Stimulated activated CD8-positive, alpha-beta memory T cell treated with anti-CD3 and anti-CD28 coated beads, Interleukin-4, amount 100 ng/mL, for 24 hours (primary cell): ENCODE data around the gene ARFIP1.
"Not testable (repeated sequence)": the region's sequence is repeated elsewhere in the genome, so short reads cannot be mapped to it uniquely, and the experiment has no call there.

Experiments used
- DNase-seq: peaks from one replicate; pipeline ENCODE4 v3.0.0-alpha.2; 2020; ENCODE audit warnings: low read depth

The ARFIP1 gene

GRCh38 chr4:152847376-152847775 lies 67.6 kb downstream of the ARFIP1 start:
- no peak for DNase-seq

DNA sequence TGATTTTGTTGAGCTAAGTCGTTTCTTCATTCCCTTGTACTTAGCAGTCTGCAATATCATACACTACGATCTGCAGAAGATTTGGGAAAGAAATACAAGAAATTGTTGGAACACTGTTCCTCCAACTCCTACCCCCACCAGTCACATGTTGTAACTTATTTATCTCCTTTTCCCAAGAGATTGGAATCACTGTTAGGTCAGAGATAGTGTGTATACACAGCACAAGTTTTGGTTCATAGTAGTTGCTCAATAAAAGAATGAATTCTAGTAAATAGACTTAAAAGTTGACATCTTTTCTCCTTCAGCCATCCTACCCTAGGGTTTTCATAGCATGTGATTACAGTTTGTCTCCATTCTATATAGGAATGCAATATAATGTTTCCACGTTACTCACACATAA lies 68.8 kb downstream of the ARFIP1 start:
- DNase-seq = no peak

DNA sequence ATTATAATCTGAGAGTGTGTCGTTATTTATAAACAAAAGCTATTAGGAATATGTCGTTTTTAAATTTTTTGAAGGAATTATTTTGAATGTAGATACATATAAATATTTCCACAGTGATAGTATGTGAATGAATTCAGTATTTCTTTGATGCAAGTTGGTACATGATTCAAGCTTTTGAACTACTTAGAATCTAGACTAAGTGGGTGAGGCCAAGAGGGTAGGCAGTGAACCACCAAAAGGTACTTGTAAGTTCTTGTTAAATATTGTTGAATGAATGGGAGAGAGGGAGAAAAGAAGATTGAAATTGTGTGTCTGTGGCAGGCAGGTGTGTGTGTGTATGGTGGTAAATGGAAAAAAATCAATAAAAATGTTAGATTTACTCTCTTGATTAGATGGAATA lies 69.6 kb downstream of the ARFIP1 start:
- no peak for DNase-seq

DNA sequence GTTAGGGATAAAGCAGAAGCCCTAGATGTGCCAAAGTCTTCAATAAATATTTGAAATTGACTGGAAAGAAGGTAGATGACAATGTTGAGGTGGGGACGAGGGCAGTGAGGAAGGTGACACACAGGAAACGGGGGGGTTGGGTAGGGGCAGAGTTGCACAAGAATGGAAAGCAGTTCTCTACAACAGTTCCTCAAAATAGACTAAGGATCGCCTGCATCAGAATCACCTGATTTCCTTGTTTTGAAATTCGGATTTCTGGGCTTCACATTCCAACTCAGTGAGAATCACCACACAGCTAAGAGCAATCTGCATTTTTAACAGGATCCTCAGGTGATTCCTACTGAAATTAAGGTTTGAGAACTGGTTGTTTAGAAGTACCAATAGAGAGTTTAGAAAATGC lies 70.6 kb downstream of the ARFIP1 start:
- peak; percentile 4 for DNase-seq

DNA sequence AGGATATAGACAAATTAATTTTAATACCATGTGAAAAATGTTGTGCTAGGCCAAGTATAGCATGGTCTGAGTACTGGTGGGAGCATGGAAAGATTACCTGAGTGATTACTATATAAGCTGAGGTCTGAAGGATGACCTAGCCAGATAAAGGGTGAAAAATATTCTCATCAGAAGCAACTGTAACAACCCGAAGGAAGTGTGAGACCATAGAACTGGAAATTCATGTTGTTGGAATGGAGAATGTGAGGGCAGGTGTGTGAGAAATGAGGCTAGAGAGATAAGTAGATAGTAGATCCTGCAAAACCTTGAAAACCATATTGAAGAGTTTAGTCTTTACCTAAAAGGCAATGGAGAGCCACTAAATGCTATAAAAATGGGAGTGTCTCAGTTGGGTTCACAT lies 71.5 kb downstream of the ARFIP1 start:
- DNase-seq = no peak

- no peak for DNase-seq
Observed at GRCh38 chr4:152853293-152853692, 73.5 kb downstream of the ARFIP1 start.

DNA sequence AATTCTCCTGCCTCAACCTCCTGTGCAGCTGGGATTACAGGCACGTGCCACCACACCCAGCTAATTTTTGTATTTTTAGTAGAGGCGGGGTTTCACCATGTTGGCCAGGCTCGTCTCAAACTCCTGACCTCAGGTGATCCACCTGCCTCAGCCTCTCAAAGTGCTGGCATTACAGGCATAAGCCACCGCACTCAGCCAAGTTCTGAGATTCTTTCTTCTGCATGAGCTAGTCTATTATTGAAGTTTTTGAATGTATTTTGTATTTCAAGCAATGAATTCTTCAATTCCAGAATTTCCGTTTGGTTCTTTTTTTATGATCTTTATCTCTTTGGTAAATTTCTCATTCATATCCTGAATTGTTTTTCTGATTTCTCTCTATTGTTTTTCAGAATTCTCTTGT lies 74.3 kb downstream of the ARFIP1 start:
- not testable (repeated sequence) for DNase-seq

GRCh38 chr4:152856960-152857359 lies 77.2 kb downstream of the ARFIP1 start:
- DNase-seq = no peak

DNA sequence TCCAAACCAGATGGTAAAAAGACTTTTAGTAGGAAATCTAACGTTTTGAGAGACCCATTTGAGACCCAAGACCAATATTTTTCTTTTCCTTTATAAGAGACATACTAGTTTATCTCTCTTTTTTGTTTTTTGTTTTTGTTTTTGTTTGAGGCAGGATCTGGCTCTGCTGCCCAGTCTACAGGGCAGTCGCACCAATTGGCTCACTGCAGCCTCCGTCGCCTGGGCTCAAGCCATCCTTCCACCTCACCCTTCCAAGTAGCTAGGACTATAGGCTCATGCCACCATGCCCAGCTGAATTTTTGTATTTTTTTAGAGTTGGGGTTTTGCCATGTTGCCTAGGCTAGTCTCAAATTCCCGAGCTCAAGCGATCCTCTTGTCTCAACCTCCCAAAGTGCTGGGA lies 79.2 kb downstream of the ARFIP1 start:
- no peak for DNase-seq

DNA sequence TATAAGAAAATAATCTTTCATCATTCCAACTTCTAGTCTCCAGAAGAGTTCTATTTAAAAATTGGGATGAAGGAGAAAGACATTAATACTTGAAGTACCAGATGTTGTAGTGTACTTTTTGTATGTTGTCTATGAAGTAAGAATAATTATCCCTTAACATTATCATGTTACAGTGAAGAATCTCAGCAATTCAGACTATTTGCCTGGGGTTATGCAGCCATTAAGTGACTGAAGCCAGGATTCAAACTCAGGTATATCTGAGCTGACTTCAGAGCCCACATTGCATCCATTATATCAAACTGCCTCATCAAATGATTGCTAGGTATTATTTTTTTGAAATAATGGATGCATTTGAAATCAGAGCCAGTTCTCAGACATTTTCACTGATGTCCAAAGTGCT lies 80.3 kb downstream of the ARFIP1 start:
- no peak for DNase-seq

GRCh38 chr4:152862608-152863007 lies 82.9 kb downstream of the ARFIP1 start:
- DNase-seq = no peak

- no peak for DNase-seq
Observed at GRCh38 chr4:152864361-152864760, 84.6 kb downstream of the ARFIP1 start.

DNA sequence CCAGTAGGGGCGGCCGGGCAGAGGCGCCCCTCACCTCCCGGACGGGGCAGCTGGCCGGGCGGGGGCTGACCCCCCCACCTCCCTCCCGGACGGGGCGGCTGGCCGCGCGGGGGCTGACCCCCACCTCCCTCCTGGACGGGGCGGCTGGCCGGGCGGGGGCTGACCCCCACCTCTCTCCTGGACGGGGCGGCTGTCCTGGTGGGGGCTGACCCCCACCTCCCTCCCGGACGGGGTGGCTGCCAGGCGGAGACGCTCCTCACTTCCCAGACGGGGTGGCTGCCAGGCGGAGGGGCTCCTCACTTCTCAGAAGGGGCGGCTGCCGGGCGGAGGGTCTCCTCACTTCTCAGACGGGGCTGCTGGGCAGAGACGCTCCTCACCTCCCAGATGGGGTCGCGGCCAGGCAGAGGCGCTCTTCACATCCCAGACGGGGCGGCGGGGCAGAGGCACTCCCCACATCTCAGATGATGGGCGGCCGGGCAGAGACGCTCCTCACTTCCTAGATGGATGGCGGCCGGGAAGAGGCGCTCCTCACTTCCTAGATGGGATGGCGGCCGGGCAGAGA lies 86.8 kb downstream of the ARFIP1 start:
- DNase-seq = not testable (repeated sequence)

GRCh38 chr4:152870606-152871005 lies 90.9 kb downstream of the ARFIP1 start:
- no peak for DNase-seq

DNA sequence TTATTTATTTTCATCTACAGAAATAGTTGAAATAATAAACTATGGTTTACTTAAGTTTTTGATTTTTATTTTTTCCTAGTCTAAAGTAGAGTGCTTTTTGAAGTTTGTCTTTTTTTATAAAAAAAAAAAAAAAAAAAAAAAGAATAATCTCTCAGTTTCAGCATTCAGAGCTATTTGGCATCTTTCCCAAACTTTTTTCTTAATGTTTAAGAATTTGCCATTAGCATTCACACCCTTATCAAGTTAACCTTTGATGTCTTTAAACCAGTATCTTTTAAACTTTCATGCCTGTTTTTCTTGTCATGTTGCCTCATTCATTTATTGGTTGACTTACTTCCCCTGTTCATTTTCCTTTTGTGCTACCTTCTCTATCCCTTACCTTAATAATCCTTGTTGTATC lies 95.5 kb downstream of the ARFIP1 start:
- no peak for DNase-seq

- no peak for DNase-seq
Observed at GRCh38 chr4:152877868-152878267, 98.1 kb downstream of the ARFIP1 start.

- no peak for DNase-seq
Observed at GRCh38 chr4:152880263-152880662, 100.5 kb downstream of the ARFIP1 start.

DNA sequence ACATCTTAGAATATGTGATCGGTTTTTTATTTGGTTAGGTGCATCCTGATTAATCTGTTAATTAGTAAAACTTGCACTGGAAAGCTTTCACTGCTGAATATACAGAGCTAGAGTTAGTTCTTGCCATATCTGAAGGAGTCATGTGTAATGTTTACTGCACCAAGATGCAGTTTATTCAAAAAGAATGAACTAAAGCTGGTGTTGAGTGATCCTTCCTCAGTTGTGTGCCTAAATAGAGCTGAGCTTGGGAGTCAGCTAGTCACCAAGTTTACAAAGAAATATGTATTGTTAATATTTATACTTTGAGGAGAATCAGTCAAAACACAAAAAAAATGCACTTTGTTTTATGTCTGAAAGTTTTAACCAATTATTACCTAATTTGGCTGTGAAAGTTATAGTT lies 102.2 kb downstream of the ARFIP1 start:
- DNase-seq = no peak

- DNase-seq = no peak
Observed at GRCh38 chr4:152885185-152885584, 105.4 kb downstream of the ARFIP1 start.

DNA sequence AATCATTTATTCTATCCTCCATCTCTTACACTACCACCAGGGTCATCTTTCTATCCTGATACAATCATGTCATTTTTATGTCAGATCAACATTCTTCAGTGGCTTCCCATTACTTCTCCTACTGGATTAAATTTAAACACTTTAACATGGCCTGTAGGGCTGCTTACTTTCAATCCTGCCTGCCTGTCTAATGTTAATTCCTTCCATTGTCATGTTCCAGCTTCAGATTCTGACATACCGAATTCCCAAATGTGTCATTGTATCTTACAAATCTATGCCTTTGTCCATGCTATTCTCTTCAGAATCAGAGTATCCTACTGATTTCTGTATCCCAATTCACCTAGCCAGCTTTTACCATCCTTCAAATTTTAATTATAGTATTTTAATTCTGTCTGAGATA lies 106.4 kb downstream of the ARFIP1 start:
- DNase-seq = no peak

DNA sequence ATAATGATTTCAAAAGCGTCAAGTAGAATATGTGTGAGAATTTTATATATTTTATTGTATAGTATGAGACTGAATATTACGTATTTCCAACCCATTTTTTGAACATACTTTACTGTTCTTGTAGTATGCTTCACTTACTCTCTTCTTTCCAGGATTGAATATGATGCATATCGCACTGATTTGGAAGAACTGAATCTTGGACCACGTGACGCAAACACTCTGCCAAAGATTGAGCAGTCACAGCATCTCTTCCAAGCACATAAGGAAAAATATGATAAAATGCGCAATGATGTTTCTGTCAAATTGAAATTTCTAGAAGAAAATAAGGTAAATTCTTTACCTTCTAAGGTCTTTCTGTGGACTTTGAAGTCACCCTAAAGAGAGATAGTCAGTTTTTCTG lies 108.2 kb downstream of the ARFIP1 start:
- no peak for DNase-seq

DNA sequence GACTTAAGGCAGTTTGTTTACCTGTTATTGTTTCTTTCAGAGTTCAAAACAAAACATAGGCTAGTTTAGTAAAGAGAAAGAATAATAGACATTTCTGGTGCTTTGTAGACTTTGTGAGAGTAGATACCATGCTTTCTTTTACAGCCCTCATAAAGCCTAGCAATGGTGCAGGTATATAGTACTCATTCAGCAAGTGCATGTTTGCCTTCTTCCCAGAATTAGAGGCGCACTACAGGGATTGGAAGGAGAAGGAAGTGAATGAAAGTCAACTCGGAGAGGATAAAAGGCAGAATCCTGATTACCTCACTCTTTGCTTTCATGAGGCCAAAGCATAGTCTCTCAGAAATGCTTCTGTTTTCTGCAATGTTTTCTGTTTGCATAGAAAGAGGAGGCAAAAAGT lies 113.2 kb downstream of the ARFIP1 start:
- DNase-seq = no peak

DNA sequence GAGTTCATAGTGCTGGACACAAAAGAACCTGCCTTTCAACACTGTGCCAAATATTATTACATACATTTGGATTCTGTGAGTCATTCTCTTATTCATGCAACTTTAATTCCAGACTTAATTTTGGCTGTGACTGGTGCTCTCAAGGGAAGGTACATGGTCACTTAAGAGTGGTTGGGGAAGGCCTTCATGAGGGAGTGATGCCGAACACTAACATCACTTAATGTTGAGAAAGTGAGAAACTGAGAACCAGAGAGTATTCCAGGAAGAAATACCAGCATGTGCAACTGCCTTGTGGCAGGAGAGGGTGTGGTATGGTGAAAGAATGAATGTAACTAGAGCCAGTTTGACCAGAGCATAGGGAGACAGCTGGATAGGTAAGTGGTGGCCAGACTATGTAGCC lies 114.9 kb downstream of the ARFIP1 start:
- DNase-seq = no peak

GRCh38 chr4:152896811-152897210 lies 117.1 kb downstream of the ARFIP1 start:
- DNase-seq = no peak

DNA sequence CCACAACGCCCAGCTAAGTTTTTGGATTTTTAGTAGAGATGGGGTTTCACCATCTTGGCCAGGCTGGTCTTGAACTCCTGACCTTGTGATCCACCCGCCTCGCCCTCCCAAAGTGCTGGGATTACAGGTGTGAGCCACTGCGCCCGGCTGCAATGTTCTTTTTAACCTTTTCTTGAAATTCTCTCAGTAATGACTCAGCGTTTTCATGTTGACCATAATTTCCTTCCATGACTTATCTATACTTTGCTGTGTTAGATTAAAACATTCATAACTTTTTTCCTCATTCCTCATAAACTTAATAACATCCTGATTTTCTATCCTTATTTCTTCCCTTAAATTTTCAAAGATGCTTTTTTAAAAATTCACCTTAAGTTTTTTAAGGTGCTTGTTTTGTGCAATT lies 118.4 kb downstream of the ARFIP1 start:
- not testable (repeated sequence) for DNase-seq
